NT2/D1 (cell line): Measurements from ENCODE around the gene LSP1.

Experiments used
- SUZ12 ChIP-seq: IDR thresholded peaks from 2 replicates; pipeline ENCODE4 v1.6.1; 2011; ENCODE audit not compliant: insufficient read length, insufficient read depth; ENCODE audit errors: extremely low read depth
- YY1 ChIP-seq: IDR thresholded peaks from 2 replicates; pipeline ENCODE4 v1.6.1; 2011; ENCODE audit not compliant: insufficient read length, insufficient read depth
- ZNF274 ChIP-seq: IDR thresholded peaks from 2 replicates; pipeline ENCODE4 v1.6.1; 2011; ENCODE audit warnings: mild to moderate bottlenecking, low read depth, low read length

- TF ChIP-seq ZNF274 (no peak), SUZ12 (no peak), YY1 (no peak)
Observed at GRCh38 chr11:1852877-1853276, at the start of gene LSP1.
